Neural progenitor cell (in vitro differentiated cells): ENCODE measurements around the gene COG3. TPM values are rescaled to one million over a fixed set of nuclear protein-coding genes. Genes with fewer than 3 reads are reported as not detected.
"Not testable (repeated sequence)": the region's sequence is repeated elsewhere in the genome, so short reads cannot be mapped to it uniquely, and the experiment has no call there.

ENCODE experiments used
- DNase-seq: peaks from one replicate; pipeline ENCODE4 v3.0.0-alpha.2; 2016; ENCODE audit warnings: low spot score
- H2AFZ ChIP-seq: fragments of 200-600 bp; sonication (generic); replicated peaks from 2 replicates; pipeline ENCODE4 v1.6.1; 2016; ENCODE audit warnings: antibody characterized with exemption
- H3F3A ChIP-seq: fragments of 200-600 bp; sonication (generic); 2 replicates; pipeline ENCODE4 v1.6.1; 2016; ENCODE audit warnings: antibody characterized with exemption, low read depth
- H3K27ac ChIP-seq: fragments of 200-600 bp; sonication (generic); 2 replicates; pipeline ENCODE4 v1.5.1; 2016; ENCODE audit warnings: mild to moderate bottlenecking
- H3K27me3 ChIP-seq: fragments of 200-600 bp; sonication (generic); 2 replicates; pipeline ENCODE4 v1.6.1; 2016; ENCODE audit warnings: mild to moderate bottlenecking, moderate library complexity
- H3K36me3 ChIP-seq: fragments of 200-600 bp; sonication (generic); 2 replicates; pipeline ENCODE4 v1.5.1; 2016
- H3K4me1 ChIP-seq: fragments of 200-600 bp; sonication (generic); 2 replicates; pipeline ENCODE4 v1.6.1; 2016; ENCODE audit warnings: mixed run types
- H3K4me2 ChIP-seq: fragments of 200-600 bp; sonication (generic); 2 replicates; pipeline ENCODE4 v1.6.1; 2016
- H3K4me3 ChIP-seq: fragments of 200-600 bp; sonication (generic); 2 replicates; pipeline ENCODE4 v1.5.1; 2016
- H3K79me2 ChIP-seq: fragments of 200-600 bp; sonication (generic); 2 replicates; pipeline ENCODE4 v1.6.1; 2016; ENCODE audit warnings: low read depth
- H3K9ac ChIP-seq: fragments of 200-600 bp; sonication (generic); 2 replicates; pipeline ENCODE4 v1.6.1; 2016
- H3K9me3 ChIP-seq: fragments of 200-600 bp; sonication (generic); 2 replicates; pipeline ENCODE4 v1.5.1; 2016; ENCODE audit warnings: low read depth
- H4K20me1 ChIP-seq: fragments of 200-600 bp; sonication (generic); 2 replicates; pipeline ENCODE4 v1.6.1; 2016; ENCODE audit warnings: low read depth
- H3K27ac Mint-ChIP-seq: 3 replicates; pipeline ENCODE4 v1.8.0; 2021; ENCODE audit warnings: mixed read lengths
- H3K27me3 Mint-ChIP-seq: 2 replicates; pipeline ENCODE4 v1.8.0; 2022; ENCODE audit warnings: low read depth, mild to moderate bottlenecking, inconsistent platforms, moderate library complexity, mixed read lengths; ENCODE audit not compliant: insufficient read depth
- H3K36me3 Mint-ChIP-seq: 3 replicates; pipeline ENCODE4 v1.8.0; 2021; ENCODE audit warnings: mixed read lengths
- H3K4me1 Mint-ChIP-seq: 3 replicates; pipeline ENCODE4 v1.8.0; 2021; ENCODE audit warnings: mixed read lengths
- H3K4me3 Mint-ChIP-seq: 3 replicates; pipeline ENCODE4 v1.8.0; 2021; ENCODE audit warnings: mild to moderate bottlenecking, moderate library complexity, mixed read lengths
- H3K9me3 Mint-ChIP-seq: 3 replicates; pipeline ENCODE4 v1.8.0; 2020; ENCODE audit warnings: mixed read lengths
- CTCF ChIP-seq: fragments of 200-600 bp; sonication (generic); IDR thresholded peaks from 2 replicates; pipeline ENCODE4 v1.5.1; 2017; ENCODE audit warnings: antibody characterized with exemption, mild to moderate bottlenecking
- EZH2 ChIP-seq: fragments of 200-600 bp; sonication (generic); IDR thresholded peaks from 2 replicates; pipeline ENCODE4 v1.6.1; 2017; ENCODE audit warnings: antibody characterized with exemption, mild to moderate bottlenecking, moderate library complexity
- EZH2phosphoT487 ChIP-seq: fragments of 200-600 bp; sonication (generic); IDR thresholded peaks from 2 replicates; pipeline ENCODE4 v1.6.1; 2017; ENCODE audit warnings: antibody characterized with exemption
- total RNA-seq: library from RNA; depleted of rRNA; stranded (reverse); fragments of >200 nt; gene quantifications from 2 replicates; pipeline ENCODE4 v1.2.3, GENCODE V29; 2015; ENCODE audit warnings: low replicate concordance

COG3 gene
- total RNA-seq, 1 donor from 2014 or later: 36.0 TPM

- not testable (repeated sequence) for H3K4me3 ChIP-seq, H3K27ac Mint-ChIP-seq, H3K36me3 ChIP-seq, DNase-seq, H3K4me1 Mint-ChIP-seq, H3K9me3 ChIP-seq, H2AFZ ChIP-seq, H3K27me3 Mint-ChIP-seq, H3K9me3 Mint-ChIP-seq, H3K27ac ChIP-seq, H3K9ac ChIP-seq, H3K79me2 ChIP-seq, H3K36me3 Mint-ChIP-seq, H3K4me1 ChIP-seq, H3K27me3 ChIP-seq, H4K20me1 ChIP-seq, H3K4me3 Mint-ChIP-seq, H3K4me2 ChIP-seq
- H3F3A ChIP-seq: peaks cover 16% of the 10 kb centered on the region
Measured at GRCh38 chr13:45426056-45426841, 38.5 kb upstream of the COG3 start.

DNA sequence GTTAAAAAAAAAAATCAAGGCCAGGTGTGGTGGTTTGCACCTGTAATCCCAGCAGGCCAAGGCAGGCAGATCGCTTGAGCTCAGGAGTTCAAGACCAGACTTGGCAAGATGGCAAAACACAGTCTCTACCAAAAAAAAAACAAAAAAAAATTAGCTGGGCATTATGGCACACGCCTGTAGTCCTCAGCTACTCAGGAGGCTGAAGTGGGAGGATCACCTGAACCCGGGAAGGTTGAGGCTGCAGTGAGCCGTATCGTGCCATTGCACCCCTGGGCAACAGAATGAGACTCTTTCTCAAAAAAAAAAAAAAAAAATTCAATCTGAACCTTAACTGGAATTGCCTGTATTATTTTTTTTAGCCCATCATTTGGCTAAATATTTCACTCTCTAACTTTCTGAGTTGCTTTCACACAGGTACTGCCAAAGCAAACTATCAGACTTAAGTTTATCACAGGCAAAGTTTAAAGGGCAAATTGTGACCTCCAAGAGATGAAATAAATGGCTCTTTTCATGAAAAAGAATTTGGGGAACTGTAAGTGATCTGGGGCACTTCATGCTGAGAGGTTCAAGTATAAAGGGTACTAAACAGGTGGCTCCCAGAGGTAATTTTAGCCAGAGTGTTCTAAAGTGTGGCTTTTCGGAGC, 31.9 kb upstream of the COG3 start:
- no peaks in the 10 kb centered on the region for H3K9me3 Mint-ChIP-seq

DNA sequence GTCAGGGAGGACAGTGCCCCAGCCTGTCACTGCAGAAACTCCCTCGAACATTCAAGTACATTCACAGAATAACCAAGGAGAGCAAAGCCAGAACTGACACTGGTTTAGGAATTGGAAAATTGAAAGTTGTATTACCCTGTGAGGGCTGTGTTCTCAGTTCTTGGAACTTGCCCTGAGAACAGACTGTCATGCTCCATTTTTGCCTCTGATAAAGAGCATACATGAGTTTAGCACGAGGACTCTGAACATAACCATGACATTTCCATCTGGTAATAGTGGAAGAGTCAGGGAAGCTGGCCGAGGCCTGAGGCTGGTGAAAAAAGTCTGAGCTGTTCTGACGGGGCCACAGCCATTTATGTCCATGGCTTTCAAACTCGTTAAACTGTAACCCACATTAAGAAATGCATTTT, 31.4 kb upstream of the COG3 start:
- DNase-seq: no peak
- no peaks in the 10 kb centered on the region for H3K27me3 ChIP-seq
- Mint-ChIP-seq H3K4me3 (no peak overlapping the region), H3K36me3 (no peaks in the 10 kb centered on the region), H3K27me3 (no peaks in the 10 kb centered on the region), H3K9me3 (no peaks in the 10 kb centered on the region), H3K27ac (peak overlapping the region; percentile 57), H3K4me1 (peaks cover 6% of the 10 kb centered on the region)
- no peak overlapping the region for H3K4me2 ChIP-seq
- H3K27ac ChIP-seq: no peak overlapping the region
- H3K79me2 ChIP-seq: no peaks in the 10 kb centered on the region
- no peaks in the 10 kb centered on the region for H3K9me3 ChIP-seq
- TF ChIP-seq CTCF (no peak), EZH2 (no peak), EZH2phosphoT487 (no peak)
- no peaks in the 10 kb centered on the region for H3K4me1 ChIP-seq
- H2AFZ ChIP-seq: no peak overlapping the region
- no peak overlapping the region for H3K9ac ChIP-seq
- H3F3A ChIP-seq: no peaks in the 10 kb centered on the region
- no peaks in the 10 kb centered on the region for H4K20me1 ChIP-seq
- no peak overlapping the region for H3K4me3 ChIP-seq
- H3K36me3 ChIP-seq: no peaks in the 10 kb centered on the region

More for the DNA sequence above, 31.9 kb upstream of the COG3 start:
- Histone ChIP-seq H3K9ac (no peak overlapping the region), H3K79me2 (no peaks in the 10 kb centered on the region), H3K9me3 (no peaks in the 10 kb centered on the region), H3K4me3 (no peak overlapping the region), H3K4me1 (no peaks in the 10 kb centered on the region), H3K36me3 (no peaks in the 10 kb centered on the region), H3K4me2 (no peak overlapping the region), H4K20me1 (no peaks in the 10 kb centered on the region), H3K27me3 (no peaks in the 10 kb centered on the region), H2AFZ (no peak overlapping the region), H3F3A (no peaks in the 10 kb centered on the region), H3K27ac (no peak overlapping the region)
- Mint-ChIP-seq H3K4me3 (no peak overlapping the region), H3K27ac (no peak overlapping the region), H3K27me3 (peaks cover 2% of the 10 kb centered on the region), H3K36me3 (no peaks in the 10 kb centered on the region), H3K4me1 (peaks cover 2% of the 10 kb centered on the region)
- TF ChIP-seq EZH2phosphoT487: no peak
- no peak for TF ChIP-seq CTCF
- TF ChIP-seq EZH2: no peak
- no peak for DNase-seq
